HepG2 (cell line): Measurements from ENCODE around the gene NDRG3. TPM values are rescaled to one million over a fixed set of nuclear protein-coding genes. Genes with fewer than 3 reads are reported as not detected.

ENCODE experiments used
- ATAC-seq: fragments of 200-7000 bp; cut with Tn5 transposase; 3 replicates; pipeline ENCODE4 v1.9.1; 2020; ENCODE audit warnings: mild to moderate bottlenecking, moderate library complexity
- BruUV-seq: library from RNA; stranded (reverse); fragments of 400-500 nt; replicated peaks from 2 replicates; lab custom pipeline; 2021; lab: Mats Ljungman, UMichigan
- CTCF ChIA-PET: fragments of 300-600 bp; formaldehyde crosslinking; extraction: SDS; loops from one replicate; lab custom pipeline; 2021; ENCODE audit warnings: low total read pairs, inconsistent platforms, low intra/inter-chr PET ratio; lab: Yijun Ruan, JAX
- POLR2A ChIA-PET: fragments of 350-600 bp; sonication (Branson Sonifier 250); formaldehyde crosslinking; loops from one replicate; lab custom pipeline; 2020; ENCODE audit warnings: antibody characterized with exemption, inconsistent platforms; lab: Yijun Ruan, JAX
- DNase-seq: peaks from one replicate; pipeline ENCODE4 v3.0.0-alpha.2; 2015; ENCODE audit warnings: low spot score
- FAIRE-seq: peaks from 3 replicates; lab custom pipeline; 2011; peaks lifted over from hg19 to GRCh38; lab: Jason Lieb, UNC
- H2AFZ ChIP-seq: one replicate; pipeline ENCODE4 v1.6.1; 2011; ENCODE audit warnings: low read length, inconsistent platforms
- H3K27ac ChIP-seq: fragments of 300-600 bp; 3 replicates; pipeline ENCODE4 v1.8.0; 2011; ENCODE audit warnings: mixed run types, mild to moderate bottlenecking, mixed read lengths, low read length, inconsistent platforms; ENCODE audit not compliant: insufficient read depth; ENCODE audit errors: extremely low read length
- H3K27me3 ChIP-seq, 2 experiments: fragments of 200-600 bp in 1 of 2; 2 replicates in 1 of 2; 3 replicates in 1 of 2; pipeline versions ENCODE4 v1.6.0 to v1.8.0; 2011; ENCODE audit warnings: low read length in 2 of 2, mild to moderate bottlenecking in 2 of 2, moderate library complexity in 2 of 2, inconsistent platforms in 1 of 2; ENCODE audit not compliant: insufficient read depth in 2 of 2, control insufficient read depth in 1 of 2
- H3K36me3 ChIP-seq, 2 experiments: fragments of 200-600 bp in 1 of 2; replicated peaks in 1 of 2; 2 replicates in 1 of 2; 3 replicates in 1 of 2; pipeline versions ENCODE4 v1.5.1 to v1.8.0; 2011; ENCODE audit warnings: low read length in 2 of 2, inconsistent platforms in 1 of 2; ENCODE audit not compliant: insufficient read depth in 2 of 2, control insufficient read depth in 1 of 2
- H3K4me1 ChIP-seq: 2 replicates; pipeline ENCODE4 v1.5.1; 2012; ENCODE audit warnings: low read length, inconsistent platforms; ENCODE audit not compliant: insufficient read depth
- H3K4me2 ChIP-seq: 2 replicates; pipeline ENCODE4 v1.6.0; 2011; ENCODE audit warnings: low read depth, low read length, inconsistent platforms
- H3K4me3 ChIP-seq, 3 experiments: fragments of 200-600 bp in 1 of 3; sonication (generic), shearing (Covaris generic) in 1 of 3; replicated peaks in 1 of 3; 2 replicates each; pipeline ENCODE4 v1.5.1; 2011 to 2016; ENCODE audit warnings: low read length in 3 of 3, inconsistent platforms in 2 of 3, low read depth in 2 of 3, mild to moderate bottlenecking in 2 of 3, control low read depth in 1 of 3, mixed read lengths in 1 of 3; ENCODE audit not compliant: insufficient read depth in 1 of 3
- H3K79me2 ChIP-seq: one replicate; pipeline ENCODE4 v1.6.1; 2011; ENCODE audit warnings: low read length, inconsistent platforms; ENCODE audit not compliant: insufficient read depth
- H3K9ac ChIP-seq: 2 replicates; pipeline ENCODE4 v1.6.0; 2011; ENCODE audit warnings: mild to moderate bottlenecking, low read depth, low read length, inconsistent platforms; ENCODE audit not compliant: insufficient read depth
- H3K9me3 ChIP-seq: 2 replicates; pipeline ENCODE4 v1.5.1; 2012; ENCODE audit warnings: mild to moderate bottlenecking, low read length
- H4K20me1 ChIP-seq: 2 replicates; pipeline ENCODE4 v1.6.0; 2011; ENCODE audit warnings: inconsistent platforms, mild to moderate bottlenecking, low read length, moderate library complexity; ENCODE audit not compliant: insufficient read depth
- CEBPB ChIP-seq: IDR thresholded peaks from 2 replicates; pipeline ENCODE4 v1.6.1; 2011; ENCODE audit warnings: low read depth, low read length, improper control_type of control experiment, borderline replicate concordance
- KLF15 ChIP-seq: sonication (generic); formaldehyde crosslinking; IDR thresholded peaks from 2 replicates; pipeline ENCODE4 v1.8.1; 2023; ENCODE audit warnings: borderline replicate concordance, mild to moderate bottlenecking, inconsistent platforms, missing genetic modification reagents, mixed read lengths
- NR1H2 ChIP-seq: sonication (generic); formaldehyde crosslinking; IDR thresholded peaks from 2 replicates; pipeline ENCODE4 v1.8.1; 2022; ENCODE audit warnings: low read depth, missing genetic modification reagents, borderline replicate concordance
- ZKSCAN8 ChIP-seq: IDR thresholded peaks from 2 replicates; pipeline ENCODE4 v1.6.1; 2016; ENCODE audit warnings: borderline replicate concordance, missing genetic modification reagents, missing compliant biosample characterization
- ZNF138 ChIP-seq: sonication (generic); formaldehyde crosslinking; IDR thresholded peaks from 2 replicates; pipeline ENCODE4 v1.5.0; 2020; ENCODE audit warnings: mild to moderate bottlenecking, low read depth, missing genetic modification reagents
- ZNF574 ChIP-seq: sonication (generic); formaldehyde crosslinking; IDR thresholded peaks from 2 replicates; pipeline ENCODE4 v1.4.0; 2020; ENCODE audit warnings: missing genetic modification reagents
- WGBS: methylation state at CpG from one replicate; pipeline ENCODE4 v1.1.6; 2017; ENCODE audit warnings: low lambda C conversion rate; 5-methylcytosine and 5-hydroxymethylcytosine counted together
- in situ Hi-C: cut with HindIII; loops from 2 replicates; pipeline ENCODE4 v1.10.0; 2017; ENCODE audit warnings: low pct_unique_long_range_greater_than_20kb; ENCODE audit not compliant: extremely low pct_ligation_motif_present
- intact Hi-C: fragments of 100-400 bp; cut with micrococcal nuclease; formaldehyde crosslinking; loops from one replicate; pipeline ENCODE4 v1.10.0; 2022; ENCODE audit not compliant: unreplicated experiment
- polyA plus RNA-seq, 8 experiments: library from polyadenylated mRNA; depleted of rRNA in 3 of 8; stranded (reverse) in 7 of 8; unstranded in 1 of 8; fragments of >200 nt; fragmentation: Illumina TruSeq in 4 of 8; extraction: Trizol in 4 of 8; gene quantifications; 2 replicates each; pipeline versions ENCODE4 v1.2.1 to v1.2.3, GENCODE V29; 2011 to 2016; ENCODE audit warnings: low read depth in 4 of 8, missing spikeins in 1 of 8, mixed read lengths in 1 of 8; ENCODE audit not compliant: insufficient read depth in 1 of 8
- total RNA-seq, 5 experiments: library from RNA; depleted of rRNA; stranded (reverse); fragments of >200 nt; fragmentation: Illumina TruSeq; extraction: Trizol; gene quantifications; 2 replicates each; pipeline ENCODE4 v1.2.3, GENCODE V29; 2016; ENCODE audit warnings: low read depth in 1 of 5
- TF ChIP-seq, protein P1 (sequence below): sonication (generic); formaldehyde crosslinking; IDR thresholded peaks from 2 replicates; pipeline ENCODE4 v1.4.0; 2020; ENCODE audit warnings: missing genetic modification reagents

NDRG3 gene
- total and polyA plus RNA-seq, 2 of the 13 experiments (the other 11 are each of a cell fraction or from before 2014, with no cell fraction given): 36.0 to 40.5 TPM

DNA sequence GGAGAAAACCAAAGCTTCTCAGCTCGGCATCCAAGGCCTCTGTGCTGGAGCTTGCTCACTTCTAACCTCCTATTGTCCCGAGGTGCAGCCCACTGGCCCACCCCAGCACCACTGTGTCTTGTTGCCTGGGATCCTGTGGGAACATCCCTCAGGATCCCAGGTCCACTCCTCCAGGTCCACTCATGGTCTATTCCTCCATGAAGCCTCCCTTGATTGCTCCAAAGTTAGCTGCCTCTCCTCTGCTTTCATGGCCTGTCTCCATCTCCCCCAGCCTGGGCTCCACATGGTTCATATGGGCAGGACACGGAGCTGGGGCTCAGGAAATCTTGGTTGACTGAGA, 113.8 kb downstream of the NDRG3 start (continued):
- TF ChIP-seq, protein P1, sequence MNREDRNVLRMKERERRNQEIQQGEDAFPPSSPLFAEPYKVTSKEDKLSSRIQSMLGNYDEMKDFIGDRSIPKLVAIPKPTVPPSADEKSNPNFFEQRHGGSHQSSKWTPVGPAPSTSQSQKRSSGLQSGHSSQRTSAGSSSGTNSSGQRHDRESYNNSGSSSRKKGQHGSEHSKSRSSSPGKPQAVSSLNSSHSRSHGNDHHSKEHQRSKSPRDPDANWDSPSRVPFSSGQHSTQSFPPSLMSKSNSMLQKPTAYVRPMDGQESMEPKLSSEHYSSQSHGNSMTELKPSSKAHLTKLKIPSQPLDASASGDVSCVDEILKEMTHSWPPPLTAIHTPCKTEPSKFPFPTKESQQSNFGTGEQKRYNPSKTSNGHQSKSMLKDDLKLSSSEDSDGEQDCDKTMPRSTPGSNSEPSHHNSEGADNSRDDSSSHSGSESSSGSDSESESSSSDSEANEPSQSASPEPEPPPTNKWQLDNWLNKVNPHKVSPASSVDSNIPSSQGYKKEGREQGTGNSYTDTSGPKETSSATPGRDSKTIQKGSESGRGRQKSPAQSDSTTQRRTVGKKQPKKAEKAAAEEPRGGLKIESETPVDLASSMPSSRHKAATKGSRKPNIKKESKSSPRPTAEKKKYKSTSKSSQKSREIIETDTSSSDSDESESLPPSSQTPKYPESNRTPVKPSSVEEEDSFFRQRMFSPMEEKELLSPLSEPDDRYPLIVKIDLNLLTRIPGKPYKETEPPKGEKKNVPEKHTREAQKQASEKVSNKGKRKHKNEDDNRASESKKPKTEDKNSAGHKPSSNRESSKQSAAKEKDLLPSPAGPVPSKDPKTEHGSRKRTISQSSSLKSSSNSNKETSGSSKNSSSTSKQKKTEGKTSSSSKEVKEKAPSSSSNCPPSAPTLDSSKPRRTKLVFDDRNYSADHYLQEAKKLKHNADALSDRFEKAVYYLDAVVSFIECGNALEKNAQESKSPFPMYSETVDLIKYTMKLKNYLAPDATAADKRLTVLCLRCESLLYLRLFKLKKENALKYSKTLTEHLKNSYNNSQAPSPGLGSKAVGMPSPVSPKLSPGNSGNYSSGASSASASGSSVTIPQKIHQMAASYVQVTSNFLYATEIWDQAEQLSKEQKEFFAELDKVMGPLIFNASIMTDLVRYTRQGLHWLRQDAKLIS (CRISPR knock-in tag): no peak

- Histone ChIP-seq H3K79me2 (no peaks in the 10 kb centered on the region), H3K4me1 (peaks cover 37% of the 10 kb centered on the region), H3K4me2 (peak overlapping the region; percentile 88; the same call in 1 of the 2 replicates), H3K9ac (no peak overlapping the region), H3K27ac (no peak overlapping the region), H2AFZ (no peak overlapping the region), H3K27me3 (no peaks in the 10 kb centered on the region), H4K20me1 (no peaks in the 10 kb centered on the region), H3K36me3 (no peaks in the 10 kb centered on the region), H3K9me3 (no peaks in the 10 kb centered on the region), H3K4me3 (no peak overlapping the region)
- no TSS peak for BruUV-seq
- ChIA-PET POLR2A (interaction anchor here (1.2 to 5.5 kb wide), 8 partner anchors 8 to 123 kb away, joined by 4 to 54 read pairs (median 8); partner anchors contain the start of gene RAB5IF), CTCF (interaction anchor here (1.7 to 1.8 kb wide), 2 partner anchors 19 to 26 kb away, joined by 8 to 20 read pairs; partner anchors contain the start of gene RAB5IF)
- intact Hi-C loops (loop anchor here (1.0 kb wide), 1 partner anchor 19 kb away; no protein-coding TSS in a partner anchor), in situ Hi-C loops (no loop called here)
- no peak for FAIRE-seq
- WGBS: 77% methylated on average over 6 of the region's 6 CpGs
- DNase-seq: no peak
- no peak for ATAC-seq
- TF ChIP-seq ZNF574 (CRISPR knock-in tag): 0 out of 2 replicates have a peak, but pooled peaks have one; percentile 17
- TF ChIP-seq ZNF138: 0 out of 2 replicates have a peak, but pooled peaks have one; percentile 37
- 0 out of 2 replicates have a peak, but pooled peaks have one; percentile 3 for TF ChIP-seq CEBPB
- no peak for TF ChIP-seq ZKSCAN8 (CRISPR knock-in tag)
- TF ChIP-seq NR1H2 (CRISPR knock-in tag): 0 out of 2 replicates have a peak, but pooled peaks have one; percentile 36
- TF ChIP-seq KLF15 (CRISPR knock-in tag): 0 out of 2 replicates have a peak, but pooled peaks have one; percentile 12
These were observed 114.2 kb downstream of the NDRG3 start for GRCh38 chr20:36631646-36632045.
